Measurements from ENCODE around the gene KPRP. TPM values are rescaled to one million over a fixed set of nuclear protein-coding genes. Genes with fewer than 3 reads are reported as not detected.

Gene KPRP
- total RNA-seq, 1 donor from 2014 or later = not detected

GRCh38 chr1:152760551-152761190, 2.8 kb downstream of the KPRP start:
- DNase-seq (ENCODE audit: low read depth) (no peak), FAIRE-seq (no peak)
- H3K4me1 Mint-ChIP-seq (ENCODE audit: low read depth, unreplicated experiment) = no peaks in the 10 kb centered on the region
- peaks cover 2% of the 10 kb centered on the region for H3K36me3 Mint-ChIP-seq (ENCODE audit: low read depth, unreplicated experiment)
- H3K27me3 ChIP-seq (ENCODE audit: insufficient read depth, low read length) = no peaks in the 10 kb centered on the region
- no peaks in the 10 kb centered on the region for H3K4me1 ChIP-seq (ENCODE audit: insufficient read depth, low read length)
- no peak overlapping the region for H3K4me3 ChIP-seq (ENCODE audit: insufficient read depth, low read depth, low read length)
- no peak for TF ChIP-seq EZH2 (IDR thresholded peaks at IDR 0.05; ENCODE audit: insufficient read depth, low read length)
- no peak for TF ChIP-seq CTCF (IDR thresholded peaks at IDR 0.05; ENCODE audit: insufficient read depth, low read depth, low read length)
- no peak overlapping the region for H3K27ac Mint-ChIP-seq (ENCODE audit: unreplicated experiment)
- no peak overlapping the region for H3K4me3 Mint-ChIP-seq (ENCODE audit: unreplicated experiment)
- H3K36me3 ChIP-seq (ENCODE audit: insufficient read depth, low read length) = no peaks in the 10 kb centered on the region
- H3K27me3 Mint-ChIP-seq (ENCODE audit: low read depth, unreplicated experiment) = peaks cover 21% of the 10 kb centered on the region
- H3K27ac ChIP-seq (ENCODE audit: low read depth, low read length) = no peak overlapping the region
- peaks cover 3% of the 10 kb centered on the region for H3K9me3 ChIP-seq (ENCODE audit: insufficient read depth, low read depth, low read length)
- H2AFZ ChIP-seq (ENCODE audit: low read depth, low read length) = no peak overlapping the region
- no peak overlapping the region for H3K4me2 ChIP-seq (ENCODE audit: low read length)
- no peaks in the 10 kb centered on the region for H4K20me1 ChIP-seq (ENCODE audit: insufficient read depth, low read length)
- H3K9me3 Mint-ChIP-seq (ENCODE audit: unreplicated experiment) = peaks cover 8% of the 10 kb centered on the region
- no peak overlapping the region for H3K9ac ChIP-seq (ENCODE audit: low read length)
- no peaks in the 10 kb centered on the region for H3K79me2 ChIP-seq (ENCODE audit: insufficient read depth, low read length)

GRCh38 chr1:152761609-152762213, 3.9 kb downstream of the KPRP start:
- H2AFZ ChIP-seq (ENCODE audit: low read depth, low read length) = no peak overlapping the region
- H3K4me1 Mint-ChIP-seq (ENCODE audit: low read depth, unreplicated experiment) = no peaks in the 10 kb centered on the region
- H3K4me1 ChIP-seq (ENCODE audit: insufficient read depth, low read length) = no peaks in the 10 kb centered on the region
- peaks cover 22% of the 10 kb centered on the region for H3K27me3 Mint-ChIP-seq (ENCODE audit: low read depth, unreplicated experiment)
- H3K4me3 Mint-ChIP-seq (ENCODE audit: unreplicated experiment) = no peak overlapping the region
- DNase-seq (ENCODE audit: low read depth) (no peak), FAIRE-seq (no peak)
- H3K36me3 ChIP-seq (ENCODE audit: insufficient read depth, low read length) = no peaks in the 10 kb centered on the region
- peaks cover 8% of the 10 kb centered on the region for H3K9me3 Mint-ChIP-seq (ENCODE audit: unreplicated experiment)
- H3K36me3 Mint-ChIP-seq (ENCODE audit: low read depth, unreplicated experiment) = peaks cover 2% of the 10 kb centered on the region
- H3K27me3 ChIP-seq (ENCODE audit: insufficient read depth, low read length) = no peaks in the 10 kb centered on the region
- TF ChIP-seq CTCF (IDR thresholded peaks at IDR 0.05; ENCODE audit: insufficient read depth, low read depth, low read length) = no peak
- TF ChIP-seq EZH2 (IDR thresholded peaks at IDR 0.05; ENCODE audit: insufficient read depth, low read length) = no peak
- no peak overlapping the region for H3K27ac ChIP-seq (ENCODE audit: low read depth, low read length)
- no peak overlapping the region for H3K4me2 ChIP-seq (ENCODE audit: low read length)
- H3K79me2 ChIP-seq (ENCODE audit: insufficient read depth, low read length) = no peaks in the 10 kb centered on the region
- H3K9me3 ChIP-seq (ENCODE audit: insufficient read depth, low read depth, low read length) = peaks cover 3% of the 10 kb centered on the region
- no peak overlapping the region for H3K9ac ChIP-seq (ENCODE audit: low read length)
- no peaks in the 10 kb centered on the region for H4K20me1 ChIP-seq (ENCODE audit: insufficient read depth, low read length)
- H3K4me3 ChIP-seq (ENCODE audit: insufficient read depth, low read depth, low read length) = no peak overlapping the region
- H3K27ac Mint-ChIP-seq (ENCODE audit: unreplicated experiment) = no peak overlapping the region

All from astrocyte (in vitro differentiated cells and primary cell).